ENCODE data around the gene IGDCC3.

DNA sequence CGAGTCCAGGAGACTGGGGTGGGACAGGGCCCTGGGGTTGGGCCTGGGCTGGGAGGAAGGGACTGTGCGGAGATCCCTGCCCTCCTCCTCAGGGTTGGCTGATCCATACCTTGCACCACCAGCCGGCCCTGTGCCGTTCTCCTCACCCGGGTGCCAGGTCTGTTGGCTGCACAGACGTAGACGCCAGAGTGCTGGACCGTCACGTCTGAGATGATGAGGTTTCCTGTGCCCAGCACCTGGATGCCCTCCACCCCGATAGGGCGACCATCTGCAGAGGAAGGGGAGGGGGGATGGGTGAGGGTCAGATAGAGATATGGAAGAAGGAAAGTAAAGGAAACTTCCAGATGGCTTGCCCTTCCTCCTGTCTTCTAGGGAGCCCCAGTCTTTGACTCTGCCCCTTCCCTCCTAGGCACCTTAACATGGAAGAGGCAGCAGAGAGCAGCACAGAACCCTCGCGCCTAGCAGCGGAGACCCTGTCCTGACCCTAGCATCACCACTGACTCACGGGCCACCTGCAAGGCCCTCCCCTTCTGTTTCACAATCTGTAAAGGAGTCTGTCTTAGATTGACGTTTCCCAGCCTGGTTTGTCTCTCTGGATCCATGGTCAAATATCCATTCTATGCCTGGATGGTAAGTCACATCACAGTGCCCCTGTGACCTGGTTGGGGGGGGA is 44.5 kb downstream of the IGDCC3 start:
- no peak for TF ChIP-seq EZH2 (IDR thresholded peaks at IDR 0.05; ENCODE audit: low read length)
- TF ChIP-seq, protein P1, sequence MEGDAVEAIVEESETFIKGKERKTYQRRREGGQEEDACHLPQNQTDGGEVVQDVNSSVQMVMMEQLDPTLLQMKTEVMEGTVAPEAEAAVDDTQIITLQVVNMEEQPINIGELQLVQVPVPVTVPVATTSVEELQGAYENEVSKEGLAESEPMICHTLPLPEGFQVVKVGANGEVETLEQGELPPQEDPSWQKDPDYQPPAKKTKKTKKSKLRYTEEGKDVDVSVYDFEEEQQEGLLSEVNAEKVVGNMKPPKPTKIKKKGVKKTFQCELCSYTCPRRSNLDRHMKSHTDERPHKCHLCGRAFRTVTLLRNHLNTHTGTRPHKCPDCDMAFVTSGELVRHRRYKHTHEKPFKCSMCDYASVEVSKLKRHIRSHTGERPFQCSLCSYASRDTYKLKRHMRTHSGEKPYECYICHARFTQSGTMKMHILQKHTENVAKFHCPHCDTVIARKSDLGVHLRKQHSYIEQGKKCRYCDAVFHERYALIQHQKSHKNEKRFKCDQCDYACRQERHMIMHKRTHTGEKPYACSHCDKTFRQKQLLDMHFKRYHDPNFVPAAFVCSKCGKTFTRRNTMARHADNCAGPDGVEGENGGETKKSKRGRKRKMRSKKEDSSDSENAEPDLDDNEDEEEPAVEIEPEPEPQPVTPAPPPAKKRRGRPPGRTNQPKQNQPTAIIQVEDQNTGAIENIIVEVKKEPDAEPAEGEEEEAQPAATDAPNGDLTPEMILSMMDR (optimal IDR thresholded peaks at IDR 0.05 in 1 of 3, IDR thresholded peaks at IDR 0.05 in 1 of 3, conservative IDR thresholded peaks at IDR 0.05 in 1 of 3; ENCODE audit: extremely low read depth in 1 of 3, insufficient read depth in 2 of 3, low read length in 3 of 3), result no peak

All from keratinocyte (primary cell).